Measurements from ENCODE around the gene DIS3L2. TPM values are rescaled to one million over a fixed set of nuclear protein-coding genes. Genes with fewer than 3 reads are reported as not detected.

DIS3L2 gene
- total RNA-seq, 4 donors from 2014 or later: 22.2 to 31.6 (median 27.8) TPM

DNA sequence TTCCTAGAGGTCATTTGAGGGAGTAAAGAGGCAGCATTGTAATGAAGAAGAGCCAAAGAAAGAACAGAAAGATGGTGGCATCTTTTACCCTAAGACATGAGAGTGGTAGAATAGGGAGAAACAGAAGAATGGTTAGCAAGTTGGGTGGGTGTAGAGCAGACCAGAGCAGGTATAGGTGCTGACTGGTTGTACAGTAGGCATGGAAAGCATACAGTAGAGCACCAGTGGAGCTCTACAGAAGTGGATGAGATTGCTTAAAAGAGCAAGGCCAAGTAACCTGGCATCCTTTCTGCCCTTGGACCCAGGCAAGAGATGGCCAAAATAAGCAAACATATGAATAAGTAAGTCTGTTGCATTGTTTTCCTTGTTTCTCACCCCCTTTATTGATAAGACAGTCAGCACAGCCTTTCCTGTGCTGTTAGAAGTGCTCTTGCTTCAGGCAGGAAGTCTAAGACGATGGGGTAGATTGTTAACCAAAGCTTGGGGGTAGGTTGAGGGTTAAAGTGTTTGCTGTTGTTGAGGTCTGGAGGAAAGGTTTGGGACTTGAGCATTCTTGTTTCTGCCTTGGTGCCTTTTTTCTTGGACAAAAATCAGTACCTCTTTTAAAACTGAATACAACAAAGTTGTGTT lies 76.9 kb downstream of the DIS3L2 start:
- ATAC-seq (ENCODE audit: low FRiP score): no peak
- DNase-seq (ENCODE audit: low spot score): no peak
- TF ChIP-seq, protein P1, sequence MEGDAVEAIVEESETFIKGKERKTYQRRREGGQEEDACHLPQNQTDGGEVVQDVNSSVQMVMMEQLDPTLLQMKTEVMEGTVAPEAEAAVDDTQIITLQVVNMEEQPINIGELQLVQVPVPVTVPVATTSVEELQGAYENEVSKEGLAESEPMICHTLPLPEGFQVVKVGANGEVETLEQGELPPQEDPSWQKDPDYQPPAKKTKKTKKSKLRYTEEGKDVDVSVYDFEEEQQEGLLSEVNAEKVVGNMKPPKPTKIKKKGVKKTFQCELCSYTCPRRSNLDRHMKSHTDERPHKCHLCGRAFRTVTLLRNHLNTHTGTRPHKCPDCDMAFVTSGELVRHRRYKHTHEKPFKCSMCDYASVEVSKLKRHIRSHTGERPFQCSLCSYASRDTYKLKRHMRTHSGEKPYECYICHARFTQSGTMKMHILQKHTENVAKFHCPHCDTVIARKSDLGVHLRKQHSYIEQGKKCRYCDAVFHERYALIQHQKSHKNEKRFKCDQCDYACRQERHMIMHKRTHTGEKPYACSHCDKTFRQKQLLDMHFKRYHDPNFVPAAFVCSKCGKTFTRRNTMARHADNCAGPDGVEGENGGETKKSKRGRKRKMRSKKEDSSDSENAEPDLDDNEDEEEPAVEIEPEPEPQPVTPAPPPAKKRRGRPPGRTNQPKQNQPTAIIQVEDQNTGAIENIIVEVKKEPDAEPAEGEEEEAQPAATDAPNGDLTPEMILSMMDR (IDR thresholded peaks at IDR 0.05): no peak

DNA sequence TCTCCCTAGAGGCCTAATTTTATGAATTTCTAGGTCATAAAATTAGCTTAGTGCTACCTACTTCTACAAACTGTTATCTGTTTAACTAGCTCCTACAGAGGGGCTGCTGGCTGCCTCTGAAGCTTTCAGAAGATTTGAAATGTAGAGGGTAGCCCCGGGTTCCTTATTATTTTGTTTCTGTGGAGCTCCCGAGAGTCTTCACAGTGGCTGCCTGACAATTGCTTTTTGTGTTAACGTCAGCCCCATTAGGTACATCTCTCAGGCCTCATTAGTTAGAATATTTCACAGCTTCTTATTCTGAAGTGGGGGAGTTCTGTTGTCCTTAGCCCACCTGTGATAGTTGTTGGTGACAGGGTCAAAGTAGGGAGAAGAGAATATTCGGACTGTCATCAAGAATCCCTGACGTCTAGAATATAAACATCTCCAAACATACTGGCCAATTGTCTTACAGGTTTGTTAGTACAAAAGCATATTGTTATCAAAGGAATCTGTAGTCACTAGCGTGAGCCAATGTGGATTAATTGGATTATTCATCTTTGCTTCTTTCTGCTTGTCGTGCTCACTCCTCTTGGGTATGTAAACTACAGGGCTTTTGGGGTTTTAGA lies 77.5 kb downstream of the DIS3L2 start:
- no peak for ATAC-seq (ENCODE audit: low FRiP score)
- DNase-seq (ENCODE audit: low spot score): no peak
- TF ChIP-seq, protein P1 (IDR thresholded peaks at IDR 0.05): no peak

DNA sequence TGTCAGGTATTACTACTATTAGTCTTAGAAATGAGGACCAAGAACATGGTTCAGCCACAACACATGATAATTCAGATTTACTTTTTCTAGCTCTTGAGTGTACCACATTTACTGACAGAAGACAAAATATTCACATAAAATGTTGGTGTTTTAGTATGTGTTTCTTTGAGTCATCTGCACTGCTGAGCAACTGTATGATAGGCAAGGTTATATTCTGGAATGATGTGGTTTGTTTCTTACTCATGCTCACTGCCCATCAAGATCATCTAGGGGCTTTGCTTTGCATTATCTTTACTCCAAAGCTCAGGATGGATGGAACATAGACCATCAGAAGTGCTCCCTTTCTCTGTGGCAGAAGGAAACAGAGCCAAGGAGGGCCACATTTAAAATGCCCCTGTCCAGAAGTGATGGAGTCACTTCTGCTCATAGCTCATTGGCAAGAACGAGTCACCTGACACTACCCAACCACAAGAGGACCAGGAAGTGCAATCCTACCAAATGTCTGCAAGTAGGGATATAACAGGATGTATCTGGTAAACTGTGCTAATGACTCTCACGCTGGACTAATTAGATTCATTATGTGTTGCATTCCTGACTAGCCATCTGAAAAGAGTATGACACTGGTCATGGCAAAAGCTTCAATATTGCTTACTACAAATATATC lies 81.5 kb downstream of the DIS3L2 start:
- TF ChIP-seq, protein P1 (IDR thresholded peaks at IDR 0.05): no peak
- DNase-seq (ENCODE audit: low spot score) (no peak), ATAC-seq (ENCODE audit: low FRiP score) (no peak)

DNA sequence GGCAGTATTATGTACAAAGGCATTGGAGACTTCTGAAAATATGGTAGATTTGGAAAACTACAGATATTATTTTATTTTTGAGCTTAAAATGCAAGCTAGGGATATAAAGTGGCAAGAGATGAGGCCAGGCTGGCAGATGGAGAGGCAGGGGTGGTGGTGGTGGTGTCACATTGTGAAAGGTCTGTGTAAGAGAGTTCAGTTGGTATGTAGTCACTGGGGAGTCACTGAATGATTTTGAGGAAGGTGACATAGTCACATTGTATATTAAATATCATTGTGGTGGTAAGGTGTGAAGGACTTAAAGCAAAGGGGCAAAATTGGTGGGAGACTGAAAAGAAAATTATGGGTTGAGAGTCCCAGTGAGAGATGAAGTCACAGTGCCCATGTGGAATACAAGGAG lies 82.5 kb downstream of the DIS3L2 start:
- no peak for DNase-seq (ENCODE audit: low spot score)

DNA sequence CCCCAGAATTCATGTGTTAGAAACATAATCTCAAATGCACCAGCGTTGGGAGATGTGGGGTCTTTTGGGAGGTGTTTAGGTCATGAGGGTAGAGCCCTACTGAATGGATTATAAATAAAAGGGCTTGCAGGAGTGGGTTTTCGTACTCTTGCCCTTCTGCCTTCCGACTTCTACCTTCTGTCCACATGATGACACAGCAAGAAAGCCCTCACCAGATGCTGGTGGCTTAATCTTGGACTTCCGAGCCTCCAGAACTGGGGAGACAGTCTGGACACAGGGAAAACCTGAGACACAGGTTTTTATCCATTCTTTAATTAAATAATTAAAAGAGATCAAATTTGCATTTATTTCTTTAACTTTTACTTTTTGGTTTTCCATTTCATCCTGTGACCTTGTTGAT lies 87.8 kb downstream of the DIS3L2 start:
- ATAC-seq (ENCODE audit: low FRiP score) (no peak), DNase-seq (ENCODE audit: low spot score) (no peak)
- TF ChIP-seq, protein P1 (IDR thresholded peaks at IDR 0.05): no peak

More for the DNA sequence above, 82.5 kb downstream of the DIS3L2 start:
- ATAC-seq (ENCODE audit: low FRiP score): no peak
- TF ChIP-seq, protein P1 (IDR thresholded peaks at IDR 0.05): no peak

DNA sequence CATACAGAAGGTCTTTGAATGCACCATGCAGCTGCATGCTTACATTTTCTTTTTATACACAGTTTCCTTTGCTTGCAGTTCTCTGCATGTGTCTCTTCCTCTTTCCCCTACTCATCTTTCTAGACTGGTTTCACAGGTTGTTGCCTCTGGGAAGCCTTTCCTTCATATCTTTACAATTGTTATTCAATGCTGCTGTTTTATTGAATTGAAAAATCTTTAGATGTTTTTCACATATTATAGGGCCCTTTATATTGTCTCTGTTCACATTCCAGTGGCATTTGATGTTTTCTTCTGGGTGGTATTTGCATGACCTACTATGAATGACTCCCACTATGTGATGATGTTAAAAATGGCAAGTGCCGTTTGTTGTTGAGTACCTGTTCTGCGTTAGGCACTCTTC lies 91.1 kb downstream of the DIS3L2 start:
- TF ChIP-seq, protein P1 (IDR thresholded peaks at IDR 0.05): no peak
- no peak for DNase-seq (ENCODE audit: low spot score)
- no peak for ATAC-seq (ENCODE audit: low FRiP score)

Data from omental fat pad (tissue), 4 donors.